Neural cell (in vitro differentiated cells): ENCODE results near the gene CPVL. TPM values are rescaled to one million over a fixed set of nuclear protein-coding genes. Genes with fewer than 3 reads are reported as not detected.

Source experiments
- H2AFZ ChIP-seq: fragments of 200-600, 300-800 bp; sonication (generic), shearing (Covaris generic); 2 replicates; pipeline ENCODE4 v1.6.0; 2014; ENCODE audit warnings: low read depth, mild to moderate bottlenecking, antibody characterized with exemption, low read length, moderate library complexity
- H3F3A ChIP-seq: fragments of 200-600 bp; shearing (Covaris generic); 2 replicates; pipeline ENCODE4 v1.6.1; 2016; ENCODE audit warnings: mild to moderate bottlenecking, moderate library complexity, mixed read lengths, antibody characterized with exemption, low read length; ENCODE audit not compliant: insufficient read depth, poor library complexity, severe bottlenecking
- H3K27ac ChIP-seq: fragments of 200-600, 300-800 bp; sonication (generic), shearing (Covaris generic); 2 replicates; pipeline ENCODE4 v1.5.1; 2014; ENCODE audit warnings: mild to moderate bottlenecking, low read length, moderate library complexity
- H3K27me3 ChIP-seq: fragments of 300-800, 200-600 bp; sonication (generic), shearing (Covaris generic); 2 replicates; pipeline ENCODE4 v1.6.0; 2014; ENCODE audit warnings: mild to moderate bottlenecking, low read depth, low read length, moderate library complexity; ENCODE audit not compliant: insufficient read depth
- H3K36me3 ChIP-seq: fragments of 300-800, 200-600 bp; sonication (generic), shearing (Covaris generic); 2 replicates; pipeline ENCODE4 v1.5.1; 2014; ENCODE audit warnings: mild to moderate bottlenecking, antibody characterized with exemption, low read length, moderate library complexity; ENCODE audit not compliant: insufficient read depth
- H3K4me2 ChIP-seq: fragments of 300-800, 200-600 bp; sonication (generic), shearing (Covaris generic); 2 replicates; pipeline ENCODE4 v1.6.0; 2014; ENCODE audit warnings: mild to moderate bottlenecking, low read length
- H3K4me3 ChIP-seq: fragments of 300-800, 200-600 bp; sonication (generic), shearing (Covaris generic); 2 replicates; pipeline ENCODE4 v1.5.1; 2014; ENCODE audit warnings: mild to moderate bottlenecking, low read length, moderate library complexity
- H3K79me2 ChIP-seq: fragments of 200-600 bp; shearing (Covaris generic); replicated peaks from 2 replicates; pipeline ENCODE4 v1.6.0; 2014; ENCODE audit warnings: mild to moderate bottlenecking, low read length, moderate library complexity; ENCODE audit not compliant: insufficient read depth
- H3K9ac ChIP-seq: fragments of 300-800, 200-600 bp; sonication (generic), shearing (Covaris generic); 2 replicates; pipeline ENCODE4 v1.6.1; 2016; ENCODE audit warnings: mild to moderate bottlenecking, low read length, mixed read lengths
- H3K9me2 ChIP-seq: fragments of 200-600 bp; shearing (Covaris generic); 2 replicates; pipeline ENCODE4 v1.6.1; 2016; ENCODE audit warnings: mild to moderate bottlenecking, low read length, mixed read lengths; ENCODE audit not compliant: insufficient read depth
- H3K9me3 ChIP-seq: fragments of 200-600, 300-800 bp; sonication (generic), shearing (Covaris generic); 2 replicates; pipeline ENCODE4 v1.6.1; 2016; ENCODE audit warnings: mild to moderate bottlenecking, mixed run types, low read length, moderate library complexity, mixed read lengths
- H4K20me1 ChIP-seq: fragments of 200-600 bp; shearing (Covaris generic); 2 replicates; pipeline ENCODE4 v1.6.1; 2016; ENCODE audit warnings: mild to moderate bottlenecking, mixed run types; ENCODE audit not compliant: insufficient read depth
- EP300 ChIP-seq: fragments of 450-650 bp; conservative IDR thresholded peaks from 2 replicates; pipeline ENCODE4 v1.6.1; 2014; ENCODE audit warnings: antibody characterized with exemption, mild to moderate bottlenecking, moderate library complexity; ENCODE audit not compliant: poor library complexity, severe bottlenecking
- EZH2 ChIP-seq: fragments of 200-600, 300-800 bp; shearing (Covaris generic), sonication (generic); IDR thresholded peaks from 2 replicates; pipeline ENCODE4 v1.6.1; 2014; ENCODE audit warnings: antibody characterized with exemption, low read length, borderline replicate concordance, mild to moderate bottlenecking; ENCODE audit not compliant: insufficient read depth, poor library complexity, severe bottlenecking
- MXI1 ChIP-seq: fragments of 450-650 bp; conservative IDR thresholded peaks from 2 replicates; pipeline ENCODE4 v1.6.1; 2014; ENCODE audit warnings: antibody characterized with exemption, mild to moderate bottlenecking; ENCODE audit not compliant: poor library complexity, severe bottlenecking
- RAD21 ChIP-seq: fragments of 450-650 bp; conservative IDR thresholded peaks from 2 replicates; pipeline ENCODE4 v1.6.1; 2014; ENCODE audit warnings: antibody characterized with exemption, mild to moderate bottlenecking, moderate library complexity
- TAF1 ChIP-seq: IDR thresholded peaks from 2 replicates; pipeline ENCODE4 v1.6.1; 2012; ENCODE audit warnings: low read depth
- polyA plus RNA-seq: library from polyadenylated mRNA; depleted of rRNA; stranded (reverse); fragments of >200 nt; gene quantifications from 2 replicates; pipeline ENCODE4 v1.2.3, GENCODE V29; 2014
- TF ChIP-seq, protein P1 (sequence below): fragments of 450-650 bp; IDR thresholded peaks from 2 replicates; pipeline ENCODE4 v1.5.1; 2014; ENCODE audit warnings: antibody characterized with exemption, mild to moderate bottlenecking, moderate library complexity; ENCODE audit not compliant: poor library complexity, severe bottlenecking
- TF ChIP-seq, protein P2 (sequence below): IDR thresholded peaks from 2 replicates; pipeline ENCODE4 v1.6.1; 2012; ENCODE audit warnings: borderline replicate concordance

Gene CPVL
- polyA plus RNA-seq, 1 donor from 2014 or later: 13.0 TPM

DNA sequence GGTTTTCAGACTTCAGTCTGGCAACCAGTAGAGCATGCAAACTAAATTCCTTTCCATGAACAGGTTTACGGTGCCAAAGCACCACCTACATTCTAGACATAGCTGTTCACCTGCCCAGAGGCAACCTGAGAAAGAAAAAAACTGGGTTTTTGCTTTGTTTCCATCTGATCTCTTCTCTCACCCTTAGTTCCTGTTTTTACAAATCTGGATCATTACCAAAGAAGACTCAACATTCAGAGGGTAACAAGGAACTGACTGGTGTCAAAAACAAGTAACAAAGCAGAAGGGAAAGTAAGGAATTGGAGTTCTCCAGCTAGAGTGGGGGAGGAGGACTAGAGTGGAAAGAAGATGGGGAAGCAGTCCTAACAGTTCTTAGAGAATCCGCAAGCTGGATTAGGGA, 36.4 kb downstream of the CPVL start:
- Histone ChIP-seq H3K27ac (no peak overlapping the region), H2AFZ (no peak overlapping the region), H3F3A (no peaks in the 10 kb centered on the region), H3K9me3 (no peaks in the 10 kb centered on the region), H3K27me3 (no peaks in the 10 kb centered on the region), H3K9me2 (no peaks in the 10 kb centered on the region), H3K4me2 (no peak overlapping the region), H4K20me1 (no peaks in the 10 kb centered on the region), H3K79me2 (no peaks in the 10 kb centered on the region), H3K4me3 (no peak overlapping the region), H3K36me3 (no peaks in the 10 kb centered on the region), H3K9ac (no peak overlapping the region)
- TF ChIP-seq EZH2: no peak
- TF ChIP-seq MXI1: no peak
- TF ChIP-seq, protein P1, sequence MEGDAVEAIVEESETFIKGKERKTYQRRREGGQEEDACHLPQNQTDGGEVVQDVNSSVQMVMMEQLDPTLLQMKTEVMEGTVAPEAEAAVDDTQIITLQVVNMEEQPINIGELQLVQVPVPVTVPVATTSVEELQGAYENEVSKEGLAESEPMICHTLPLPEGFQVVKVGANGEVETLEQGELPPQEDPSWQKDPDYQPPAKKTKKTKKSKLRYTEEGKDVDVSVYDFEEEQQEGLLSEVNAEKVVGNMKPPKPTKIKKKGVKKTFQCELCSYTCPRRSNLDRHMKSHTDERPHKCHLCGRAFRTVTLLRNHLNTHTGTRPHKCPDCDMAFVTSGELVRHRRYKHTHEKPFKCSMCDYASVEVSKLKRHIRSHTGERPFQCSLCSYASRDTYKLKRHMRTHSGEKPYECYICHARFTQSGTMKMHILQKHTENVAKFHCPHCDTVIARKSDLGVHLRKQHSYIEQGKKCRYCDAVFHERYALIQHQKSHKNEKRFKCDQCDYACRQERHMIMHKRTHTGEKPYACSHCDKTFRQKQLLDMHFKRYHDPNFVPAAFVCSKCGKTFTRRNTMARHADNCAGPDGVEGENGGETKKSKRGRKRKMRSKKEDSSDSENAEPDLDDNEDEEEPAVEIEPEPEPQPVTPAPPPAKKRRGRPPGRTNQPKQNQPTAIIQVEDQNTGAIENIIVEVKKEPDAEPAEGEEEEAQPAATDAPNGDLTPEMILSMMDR: no peak

DNA sequence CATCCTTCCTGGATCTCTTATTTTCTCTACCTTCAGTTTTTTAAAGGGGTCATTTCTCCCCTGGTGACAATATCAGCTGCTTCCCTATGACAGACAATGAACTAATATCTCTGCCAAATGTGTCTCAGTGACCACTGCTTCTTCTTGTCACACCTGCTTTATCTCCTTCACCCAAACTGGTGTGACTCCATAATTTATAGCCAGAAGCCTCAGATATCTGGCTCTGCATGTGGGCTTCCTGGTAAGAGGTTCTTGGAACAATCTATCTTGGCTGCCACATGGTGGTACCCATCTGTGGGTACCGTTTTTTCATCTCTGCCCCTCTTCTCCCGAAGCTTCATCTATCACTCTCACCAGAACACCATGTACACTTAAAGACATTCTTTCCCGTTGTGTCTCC, 37.0 kb downstream of the CPVL start:
- no peaks in the 10 kb centered on the region for H3K9me2 ChIP-seq
- H2AFZ ChIP-seq: no peak overlapping the region
- H3K4me3 ChIP-seq: no peak overlapping the region
- no peaks in the 10 kb centered on the region for H3K79me2 ChIP-seq
- no peak overlapping the region for H3K9ac ChIP-seq
- no peaks in the 10 kb centered on the region for H3K27me3 ChIP-seq
- no peak overlapping the region for H3K4me2 ChIP-seq
- TF ChIP-seq RAD21 (no peak), EP300 (no peak), TAF1 (no peak), EZH2 (no peak), MXI1 (no peak)
- TF ChIP-seq, protein P2, sequence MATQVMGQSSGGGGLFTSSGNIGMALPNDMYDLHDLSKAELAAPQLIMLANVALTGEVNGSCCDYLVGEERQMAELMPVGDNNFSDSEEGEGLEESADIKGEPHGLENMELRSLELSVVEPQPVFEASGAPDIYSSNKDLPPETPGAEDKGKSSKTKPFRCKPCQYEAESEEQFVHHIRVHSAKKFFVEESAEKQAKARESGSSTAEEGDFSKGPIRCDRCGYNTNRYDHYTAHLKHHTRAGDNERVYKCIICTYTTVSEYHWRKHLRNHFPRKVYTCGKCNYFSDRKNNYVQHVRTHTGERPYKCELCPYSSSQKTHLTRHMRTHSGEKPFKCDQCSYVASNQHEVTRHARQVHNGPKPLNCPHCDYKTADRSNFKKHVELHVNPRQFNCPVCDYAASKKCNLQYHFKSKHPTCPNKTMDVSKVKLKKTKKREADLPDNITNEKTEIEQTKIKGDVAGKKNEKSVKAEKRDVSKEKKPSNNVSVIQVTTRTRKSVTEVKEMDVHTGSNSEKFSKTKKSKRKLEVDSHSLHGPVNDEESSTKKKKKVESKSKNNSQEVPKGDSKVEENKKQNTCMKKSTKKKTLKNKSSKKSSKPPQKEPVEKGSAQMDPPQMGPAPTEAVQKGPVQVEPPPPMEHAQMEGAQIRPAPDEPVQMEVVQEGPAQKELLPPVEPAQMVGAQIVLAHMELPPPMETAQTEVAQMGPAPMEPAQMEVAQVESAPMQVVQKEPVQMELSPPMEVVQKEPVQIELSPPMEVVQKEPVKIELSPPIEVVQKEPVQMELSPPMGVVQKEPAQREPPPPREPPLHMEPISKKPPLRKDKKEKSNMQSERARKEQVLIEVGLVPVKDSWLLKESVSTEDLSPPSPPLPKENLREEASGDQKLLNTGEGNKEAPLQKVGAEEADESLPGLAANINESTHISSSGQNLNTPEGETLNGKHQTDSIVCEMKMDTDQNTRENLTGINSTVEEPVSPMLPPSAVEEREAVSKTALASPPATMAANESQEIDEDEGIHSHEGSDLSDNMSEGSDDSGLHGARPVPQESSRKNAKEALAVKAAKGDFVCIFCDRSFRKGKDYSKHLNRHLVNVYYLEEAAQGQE: no peak
- TF ChIP-seq, protein P1: no peak
- H4K20me1 ChIP-seq: no peaks in the 10 kb centered on the region
- H3K36me3 ChIP-seq: no peaks in the 10 kb centered on the region
- no peak overlapping the region for H3K27ac ChIP-seq
- H3K9me3 ChIP-seq: no peaks in the 10 kb centered on the region
- H3F3A ChIP-seq: no peaks in the 10 kb centered on the region
